ENCODE results near the gene ADGRL1. TPM values are rescaled to one million over a fixed set of nuclear protein-coding genes. Genes with fewer than 3 reads are reported as not detected.

The ADGRL1 gene
- total RNA-seq, 2 experiments from 2014 or later, result 2.6 to 8.2 TPM

DNA sequence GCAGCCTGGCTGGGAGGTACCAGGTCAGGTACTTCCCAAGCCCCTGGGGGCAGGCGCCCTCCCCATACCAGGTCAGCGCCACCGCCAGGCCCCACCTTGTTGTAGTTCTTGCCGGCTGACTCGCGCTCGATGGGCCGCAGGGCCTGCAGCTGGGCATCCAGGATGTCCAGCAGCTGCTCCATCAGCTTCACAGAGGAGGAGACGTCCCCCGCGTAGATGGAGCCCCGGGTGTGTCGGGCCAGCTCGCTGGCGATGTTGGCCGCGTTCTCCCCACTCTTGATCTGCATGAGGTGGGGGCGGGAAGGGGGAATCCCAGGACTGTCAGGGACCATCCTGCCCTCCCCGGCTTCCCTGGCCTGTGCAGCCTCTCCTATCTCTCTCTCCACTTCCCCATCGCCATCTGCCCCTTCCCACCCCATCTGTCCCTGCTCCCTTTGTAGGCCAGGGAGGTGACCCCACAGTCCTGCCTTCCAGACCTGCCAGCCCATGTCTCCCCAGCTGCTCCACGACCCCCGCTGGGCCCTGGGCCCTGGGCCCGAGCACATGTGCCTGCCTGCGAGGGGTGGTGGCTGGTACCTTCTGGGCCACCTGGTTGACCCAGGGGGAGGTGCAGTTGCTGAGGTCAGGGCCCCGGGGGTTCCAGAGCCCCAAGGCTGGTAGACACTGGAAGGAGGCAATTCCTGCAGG is 45.8 kb downstream of the ADGRL1 start:
- no peak for DNase-seq (ENCODE audit: low spot score)
- intact Hi-C loops (cut with micrococcal nuclease; ENCODE audit: unreplicated experiment), result no loop called here
- no peak overlapping the region for H3K4me2 ChIP-seq (ENCODE audit: low read length)
- H3K4me1 ChIP-seq (ENCODE audit: insufficient read depth, low read length, poor library complexity, severe bottlenecking), result no peaks in the 10 kb centered on the region
- no peak overlapping the region for H3K4me3 ChIP-seq (ENCODE audit: low read depth, low read length, poor library complexity, severe bottlenecking)
- H3K9me3 ChIP-seq (ENCODE audit: low read length), result no peaks in the 10 kb centered on the region
- no peak overlapping the region for H3K27ac ChIP-seq (ENCODE audit: low read depth, low read length, poor library complexity, severe bottlenecking)
- H3K36me3 ChIP-seq (ENCODE audit: insufficient read depth, low read length), result no peaks in the 10 kb centered on the region
- ChIA-PET CTCF (ENCODE audit: unreplicated experiment) (no interaction called here), POLR2A (no interaction called here)
- H2AFZ ChIP-seq (ENCODE audit: low read length), result no peak overlapping the region
- no peaks in the 10 kb centered on the region for H4K20me1 ChIP-seq (ENCODE audit: insufficient read depth, low read length)
- H3K9me2 ChIP-seq (ENCODE audit: insufficient read depth, low read length), result no peaks in the 10 kb centered on the region
- TF ChIP-seq, protein P1, sequence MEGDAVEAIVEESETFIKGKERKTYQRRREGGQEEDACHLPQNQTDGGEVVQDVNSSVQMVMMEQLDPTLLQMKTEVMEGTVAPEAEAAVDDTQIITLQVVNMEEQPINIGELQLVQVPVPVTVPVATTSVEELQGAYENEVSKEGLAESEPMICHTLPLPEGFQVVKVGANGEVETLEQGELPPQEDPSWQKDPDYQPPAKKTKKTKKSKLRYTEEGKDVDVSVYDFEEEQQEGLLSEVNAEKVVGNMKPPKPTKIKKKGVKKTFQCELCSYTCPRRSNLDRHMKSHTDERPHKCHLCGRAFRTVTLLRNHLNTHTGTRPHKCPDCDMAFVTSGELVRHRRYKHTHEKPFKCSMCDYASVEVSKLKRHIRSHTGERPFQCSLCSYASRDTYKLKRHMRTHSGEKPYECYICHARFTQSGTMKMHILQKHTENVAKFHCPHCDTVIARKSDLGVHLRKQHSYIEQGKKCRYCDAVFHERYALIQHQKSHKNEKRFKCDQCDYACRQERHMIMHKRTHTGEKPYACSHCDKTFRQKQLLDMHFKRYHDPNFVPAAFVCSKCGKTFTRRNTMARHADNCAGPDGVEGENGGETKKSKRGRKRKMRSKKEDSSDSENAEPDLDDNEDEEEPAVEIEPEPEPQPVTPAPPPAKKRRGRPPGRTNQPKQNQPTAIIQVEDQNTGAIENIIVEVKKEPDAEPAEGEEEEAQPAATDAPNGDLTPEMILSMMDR (conservative IDR thresholded peaks at IDR 0.05; ENCODE audit: low read length), result no peak
- H3K79me2 ChIP-seq (ENCODE audit: insufficient read depth, low read depth, low read length), result no peaks in the 10 kb centered on the region
- no TSS peak for BruUV-seq (replicated peaks)

DNA sequence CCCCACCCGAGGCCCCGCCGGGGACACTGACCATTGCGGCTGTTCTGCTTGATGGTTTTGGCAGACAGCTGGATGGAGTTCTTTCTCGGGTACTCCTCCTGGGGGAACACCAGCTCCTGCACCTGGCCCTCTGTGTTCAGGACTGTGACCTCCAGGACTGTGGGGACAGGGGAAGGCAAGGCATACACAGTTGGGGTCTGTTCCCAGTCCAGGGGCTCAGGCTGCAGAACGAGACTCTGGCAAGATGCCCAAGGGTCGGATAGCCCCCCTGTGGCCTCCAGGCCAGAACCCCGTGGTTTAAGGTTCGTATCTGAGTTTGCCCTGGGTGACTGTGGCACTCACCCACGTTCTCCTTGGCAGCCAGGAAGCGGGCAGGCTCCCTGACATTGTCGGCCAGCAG is 46.9 kb downstream of the ADGRL1 start:
- Histone ChIP-seq H3K4me3 (ENCODE audit: low read depth, low read length, poor library complexity, severe bottlenecking) (no peak overlapping the region), H2AFZ (ENCODE audit: low read length) (no peak overlapping the region), H4K20me1 (ENCODE audit: insufficient read depth, low read length) (no peaks in the 10 kb centered on the region), H3K36me3 (ENCODE audit: insufficient read depth, low read length) (no peaks in the 10 kb centered on the region), H3K4me2 (ENCODE audit: low read length) (no peak overlapping the region), H3K79me2 (ENCODE audit: insufficient read depth, low read depth, low read length) (no peaks in the 10 kb centered on the region), H3K9me3 (ENCODE audit: low read length) (no peaks in the 10 kb centered on the region), H3K4me1 (ENCODE audit: insufficient read depth, low read length, poor library complexity, severe bottlenecking) (no peaks in the 10 kb centered on the region), H3K9me2 (ENCODE audit: insufficient read depth, low read length) (no peaks in the 10 kb centered on the region), H3K27ac (ENCODE audit: low read depth, low read length, poor library complexity, severe bottlenecking) (no peak overlapping the region)
- TF ChIP-seq EZH2phosphoT487 (IDR thresholded peaks at IDR 0.05; ENCODE audit: borderline replicate concordance, low read depth, low read length), result no peak
- TF ChIP-seq, protein P1 (conservative IDR thresholded peaks at IDR 0.05; ENCODE audit: low read length), result no peak
- intact Hi-C loops (cut with micrococcal nuclease; ENCODE audit: unreplicated experiment), result no loop called here
- POLR2A ChIA-PET, result no interaction called here
- DNase-seq (ENCODE audit: low spot score), result no peak
- CTCF ChIA-PET (ENCODE audit: unreplicated experiment), result no interaction called here
- no TSS peak for BruUV-seq (replicated peaks)

DNA sequence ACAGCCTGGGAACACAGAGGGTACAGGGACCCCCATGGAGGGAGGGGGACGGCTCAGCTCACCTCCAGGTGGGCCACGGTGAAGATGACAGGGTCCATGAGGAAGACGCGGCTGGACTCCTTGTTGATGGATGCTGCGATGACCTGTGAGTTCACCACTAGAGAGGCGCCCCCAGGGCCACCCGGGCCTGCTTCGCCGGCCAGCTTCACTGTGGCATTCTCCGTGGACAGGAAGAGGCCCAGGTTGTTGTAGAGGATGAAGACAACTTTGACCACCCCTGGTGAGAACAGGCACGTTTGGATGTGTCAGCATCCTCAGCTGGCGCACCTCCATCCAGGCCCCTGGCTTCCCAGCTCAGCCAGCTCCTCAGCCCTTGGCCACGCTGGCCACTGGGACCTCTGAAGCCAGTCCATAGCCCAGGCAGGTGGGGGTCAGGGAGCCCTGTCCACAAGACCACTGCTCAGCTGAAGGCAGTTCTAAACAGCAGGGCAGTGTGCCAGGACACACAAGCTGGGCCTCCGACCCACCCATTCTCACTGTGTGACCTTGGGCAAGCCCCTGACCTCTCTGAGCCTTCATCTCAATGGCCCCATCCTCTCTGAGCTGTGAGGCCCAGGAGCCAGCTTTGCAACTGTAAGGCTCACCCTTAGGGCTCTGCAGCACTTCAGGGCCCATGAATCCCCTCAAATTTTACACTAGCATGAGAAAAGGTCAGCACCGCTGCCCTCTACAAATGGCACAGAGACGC is 47.5 kb downstream of the ADGRL1 start:
- H3K27ac ChIP-seq (ENCODE audit: low read depth, low read length, poor library complexity, severe bottlenecking), result no peak overlapping the region
- intact Hi-C loops (cut with micrococcal nuclease; ENCODE audit: unreplicated experiment), result no loop called here
- H3K9me3 ChIP-seq (ENCODE audit: low read length), result no peaks in the 10 kb centered on the region
- no peaks in the 10 kb centered on the region for H3K79me2 ChIP-seq (ENCODE audit: insufficient read depth, low read depth, low read length)
- BruUV-seq (replicated peaks), result no TSS peak
- H4K20me1 ChIP-seq (ENCODE audit: insufficient read depth, low read length), result no peaks in the 10 kb centered on the region
- DNase-seq (ENCODE audit: low spot score), result no peak
- POLR2A ChIA-PET, result no interaction called here
- no peaks in the 10 kb centered on the region for H3K9me2 ChIP-seq (ENCODE audit: insufficient read depth, low read length)
- H2AFZ ChIP-seq (ENCODE audit: low read length), result no peak overlapping the region
- no peak overlapping the region for H3K4me3 ChIP-seq (ENCODE audit: low read depth, low read length, poor library complexity, severe bottlenecking)
- H3K36me3 ChIP-seq (ENCODE audit: insufficient read depth, low read length), result no peaks in the 10 kb centered on the region
- CTCF ChIA-PET (ENCODE audit: unreplicated experiment), result interaction anchor here (0.5 kb wide), 1 partner anchor 8 kb away, joined by 14 read pairs; no protein-coding TSS in a partner anchor
- H3K4me1 ChIP-seq (ENCODE audit: insufficient read depth, low read length, poor library complexity, severe bottlenecking), result no peaks in the 10 kb centered on the region
- H3K4me2 ChIP-seq (ENCODE audit: low read length), result no peak overlapping the region
- TF ChIP-seq, protein P1 (conservative IDR thresholded peaks at IDR 0.05; ENCODE audit: low read length), result no peak
- TF ChIP-seq EZH2phosphoT487 (IDR thresholded peaks at IDR 0.05; ENCODE audit: borderline replicate concordance, low read depth, low read length), result no peak

Data from OCI-LY7 (cell line).